Measurements from ENCODE around the gene COL25A1.
"Not testable (repeated sequence)": the region's sequence is repeated elsewhere in the genome, so short reads cannot be mapped to it uniquely, and the experiment has no call there.

The COL25A1 gene

GRCh38 chr4:109003964-109004363 is 298.5 kb downstream of the COL25A1 start:
- DNase-seq: no peak

- no peak for DNase-seq
Measured at GRCh38 chr4:108991551-108992328, 310.7 kb downstream of the COL25A1 start.

- no peak for DNase-seq
Measured at GRCh38 chr4:108988464-108989195, 313.8 kb downstream of the COL25A1 start.

- not testable (repeated sequence) for DNase-seq
Measured at GRCh38 chr4:108984495-108984894, 318.0 kb downstream of the COL25A1 start.

DNA sequence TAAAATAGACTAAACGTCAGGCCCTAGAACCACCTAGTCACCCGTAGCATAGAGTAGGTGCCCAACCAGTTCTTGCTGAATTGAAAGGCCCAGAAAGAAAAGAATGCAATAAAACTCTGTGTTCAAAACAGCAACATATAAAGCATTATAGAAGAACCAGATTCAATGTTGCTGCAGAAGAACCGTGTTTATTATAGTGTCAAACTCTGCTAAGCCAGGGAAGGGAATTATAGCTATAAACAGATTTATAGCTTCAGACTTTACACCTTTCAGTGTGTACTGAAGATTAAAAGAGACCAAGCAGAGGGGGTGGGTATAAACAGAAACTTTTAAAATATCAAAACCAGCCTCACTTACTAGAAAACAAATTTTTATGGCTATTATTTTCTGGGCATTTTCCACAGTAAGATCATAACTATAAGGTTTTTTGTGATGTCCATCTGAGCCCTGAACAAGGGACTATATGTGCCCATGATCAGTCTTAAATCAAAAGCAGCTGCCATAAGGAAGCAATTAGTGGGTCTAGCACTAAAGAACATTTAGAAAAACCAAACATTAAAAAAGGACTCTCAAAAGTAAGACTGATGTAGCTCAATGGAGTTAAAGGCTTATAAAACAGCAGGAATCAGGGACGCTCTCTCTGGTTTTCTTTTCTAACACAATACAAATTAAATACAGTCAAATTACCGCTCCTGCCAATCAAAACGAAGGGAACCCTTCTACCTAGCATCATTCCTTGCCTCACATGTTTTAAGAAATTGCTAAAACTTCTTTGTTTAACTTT is 319.9 kb downstream of the COL25A1 start:
- DNase-seq: no peak

DNA sequence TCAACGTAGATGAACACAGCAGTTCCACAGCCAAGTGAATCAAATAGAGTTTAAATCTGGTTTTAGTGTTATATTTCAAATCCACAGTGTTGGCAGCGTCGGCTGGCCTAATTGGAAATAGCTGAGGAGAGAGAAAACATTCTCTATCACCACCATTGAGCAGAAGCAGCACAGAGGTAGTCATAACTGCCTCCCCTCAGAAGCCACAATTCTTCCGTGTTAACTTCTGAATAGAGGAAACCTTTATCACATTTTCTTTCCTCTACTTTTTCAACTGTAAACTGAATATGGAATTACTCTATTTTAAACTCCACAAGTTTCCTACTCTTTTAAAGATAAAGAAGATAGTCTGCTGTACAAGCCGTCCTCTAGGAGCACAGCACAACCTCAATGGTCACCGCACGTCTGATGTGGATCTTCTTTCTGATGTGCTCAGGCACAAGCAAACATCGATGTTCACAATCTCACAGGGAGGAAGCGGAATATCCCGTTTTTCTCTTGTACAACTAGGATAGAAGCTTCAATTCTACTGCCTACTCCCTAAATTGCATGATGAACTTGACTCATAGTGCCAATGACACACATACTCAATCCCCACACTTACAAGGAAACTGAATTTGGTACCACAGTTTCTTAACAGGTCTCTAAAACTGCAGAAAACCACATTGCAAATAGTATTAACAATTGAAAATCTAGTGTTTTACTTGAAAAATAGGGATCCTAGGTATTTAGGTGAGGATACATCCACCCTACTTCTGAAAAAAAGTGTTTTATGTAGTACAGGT is 321.8 kb downstream of the COL25A1 start:
- DNase-seq: no peak

- DNase-seq: no peak
Measured at GRCh38 chr4:108979759-108980158, 322.7 kb downstream of the COL25A1 start.

GRCh38 chr4:108978066-108978465 is 324.4 kb downstream of the COL25A1 start:
- no peak for DNase-seq

- no peak for DNase-seq
Measured at GRCh38 chr4:108972613-108973283, 329.7 kb downstream of the COL25A1 start.

DNA sequence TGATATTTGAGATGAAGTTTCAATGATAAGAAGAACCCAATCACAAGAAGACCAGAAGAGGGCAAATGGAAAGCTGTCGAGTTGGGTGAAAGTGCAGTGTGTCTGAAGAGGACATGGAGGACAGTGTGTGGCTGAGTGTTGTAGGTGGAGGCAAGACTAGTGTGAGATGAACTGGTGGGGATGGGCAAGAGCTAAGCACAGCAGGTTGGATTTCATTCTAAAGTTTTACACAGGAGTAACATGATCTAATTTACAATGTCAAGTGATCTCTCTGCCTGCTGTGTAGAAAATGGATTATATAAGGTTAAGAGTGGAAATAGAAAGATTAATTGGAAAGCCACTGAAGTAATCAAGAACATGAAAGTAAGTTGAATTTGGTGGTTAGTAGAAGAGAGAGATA is 331.0 kb downstream of the COL25A1 start:
- DNase-seq: peak; percentile 1

DNA sequence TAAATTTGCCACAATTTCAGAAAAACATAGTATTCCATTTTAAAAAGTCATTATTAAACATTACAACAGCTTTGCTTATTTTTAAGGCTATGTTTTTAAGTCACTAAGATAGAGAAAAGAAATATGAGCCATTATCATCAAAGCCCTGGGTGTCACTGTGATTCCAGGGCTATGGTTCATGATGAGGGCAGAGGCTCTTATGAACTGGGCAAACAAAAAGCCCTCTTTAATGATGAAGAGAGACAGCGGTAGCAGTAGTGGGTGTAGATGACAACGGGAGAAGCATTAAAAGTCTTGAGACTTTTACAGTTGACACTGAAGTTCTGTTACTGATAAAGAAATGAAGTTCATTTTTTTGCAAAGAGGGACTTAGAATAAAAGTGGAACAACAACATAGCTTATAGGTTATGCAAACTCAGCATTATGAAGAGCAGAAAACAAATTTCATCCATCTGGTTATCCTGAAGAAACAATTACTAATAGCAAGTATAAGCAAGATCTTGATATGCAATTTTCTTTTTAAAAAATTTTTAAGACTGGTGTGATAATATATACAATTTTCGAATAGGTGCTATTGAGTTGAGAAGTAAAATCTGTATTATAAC is 336.9 kb downstream of the COL25A1 start:
- no peak for DNase-seq

DNA sequence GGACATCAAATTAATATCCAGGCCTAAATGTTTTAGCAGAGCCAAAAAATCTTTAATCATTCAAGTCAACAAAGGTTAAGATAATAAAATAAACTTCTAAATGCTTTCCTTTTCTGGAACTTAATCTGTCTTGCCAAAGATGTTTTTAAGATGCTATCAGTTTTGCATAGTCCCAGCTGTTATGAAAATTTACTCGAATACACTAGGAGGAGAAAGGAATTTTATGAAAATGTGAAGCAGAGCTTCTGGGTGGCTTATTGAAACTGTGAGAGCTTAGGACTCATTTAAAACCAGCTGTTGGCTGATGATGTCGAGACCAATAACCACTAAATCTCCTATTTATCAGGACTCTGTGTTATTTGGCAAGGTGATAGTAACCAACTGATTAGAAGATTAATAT is 337.4 kb downstream of the COL25A1 start:
- DNase-seq: peak; percentile 3

DNA sequence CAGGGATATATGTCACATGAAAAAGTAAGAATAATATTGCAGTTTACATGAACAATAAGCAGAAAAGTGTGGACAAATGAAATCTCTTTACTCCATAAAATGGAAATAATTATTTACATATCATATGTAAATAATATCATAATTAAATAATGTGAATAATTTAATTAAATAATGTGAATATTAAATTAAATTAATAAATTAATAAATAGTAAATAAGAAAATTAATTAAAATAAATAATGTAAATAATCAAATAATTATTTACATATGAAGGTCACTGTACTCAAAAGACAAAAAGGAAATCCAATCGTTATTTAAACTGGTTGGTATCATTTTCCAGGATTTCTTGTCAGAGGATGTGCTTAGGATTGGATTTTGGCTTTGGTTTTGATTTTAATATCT is 338.5 kb downstream of the COL25A1 start:
- no peak for DNase-seq

DNA sequence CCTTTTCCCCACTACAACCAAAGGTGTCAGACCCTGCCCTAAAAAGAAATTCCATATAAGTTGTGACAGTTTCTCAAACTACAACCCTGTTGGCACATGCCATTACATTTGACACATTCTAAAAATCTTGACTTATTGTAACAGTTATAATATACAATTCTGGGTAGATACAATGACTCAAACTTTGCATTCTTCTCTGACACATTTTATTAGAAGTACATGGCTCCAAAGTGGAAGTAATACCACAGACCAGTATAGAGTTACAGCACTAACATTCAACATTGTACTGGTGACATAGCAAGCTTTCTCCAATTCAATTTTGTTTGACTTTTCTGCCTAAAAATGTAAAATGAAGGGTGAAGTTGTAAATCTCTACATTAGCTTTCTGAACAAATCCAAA is 343.0 kb downstream of the COL25A1 start:
- no peak for DNase-seq

DNA sequence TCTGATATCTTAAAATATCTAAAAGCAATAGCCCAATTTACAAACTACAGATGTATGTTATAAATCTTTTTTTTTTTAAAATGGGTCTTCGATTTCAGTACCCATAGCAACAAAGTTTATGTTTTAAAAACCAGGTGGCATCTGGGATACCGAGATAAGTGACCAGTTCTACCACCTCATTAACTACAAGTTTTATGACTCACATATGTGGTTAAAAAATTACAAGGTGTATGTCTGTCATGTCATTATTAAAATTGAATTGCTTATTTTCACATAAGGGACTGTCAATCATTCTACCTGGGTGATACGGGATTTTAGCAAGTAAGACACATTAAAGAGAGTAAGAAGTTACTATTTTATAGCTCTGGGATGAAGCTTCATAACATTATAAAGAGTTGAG is 347.6 kb downstream of the COL25A1 start:
- DNase-seq: no peak

DNA sequence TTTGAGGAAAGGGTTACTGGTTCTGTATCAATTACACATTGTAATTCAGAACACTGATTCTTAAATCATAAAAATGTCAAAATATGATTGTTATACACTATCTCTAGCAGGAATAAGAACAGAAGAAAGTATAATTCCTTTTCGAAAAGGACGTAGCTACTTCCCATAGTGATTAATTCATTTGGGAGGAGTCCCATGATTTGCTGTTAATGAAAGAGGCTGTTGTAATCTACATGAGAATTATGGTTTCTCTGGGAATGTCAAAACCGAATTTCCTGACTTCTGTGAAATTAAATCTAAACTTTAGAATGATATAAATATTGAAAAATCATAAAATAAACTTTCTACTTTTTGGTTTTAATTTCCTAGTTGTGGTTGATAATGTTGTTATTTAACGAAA is 348.5 kb downstream of the COL25A1 start:
- DNase-seq: no peak

DNA sequence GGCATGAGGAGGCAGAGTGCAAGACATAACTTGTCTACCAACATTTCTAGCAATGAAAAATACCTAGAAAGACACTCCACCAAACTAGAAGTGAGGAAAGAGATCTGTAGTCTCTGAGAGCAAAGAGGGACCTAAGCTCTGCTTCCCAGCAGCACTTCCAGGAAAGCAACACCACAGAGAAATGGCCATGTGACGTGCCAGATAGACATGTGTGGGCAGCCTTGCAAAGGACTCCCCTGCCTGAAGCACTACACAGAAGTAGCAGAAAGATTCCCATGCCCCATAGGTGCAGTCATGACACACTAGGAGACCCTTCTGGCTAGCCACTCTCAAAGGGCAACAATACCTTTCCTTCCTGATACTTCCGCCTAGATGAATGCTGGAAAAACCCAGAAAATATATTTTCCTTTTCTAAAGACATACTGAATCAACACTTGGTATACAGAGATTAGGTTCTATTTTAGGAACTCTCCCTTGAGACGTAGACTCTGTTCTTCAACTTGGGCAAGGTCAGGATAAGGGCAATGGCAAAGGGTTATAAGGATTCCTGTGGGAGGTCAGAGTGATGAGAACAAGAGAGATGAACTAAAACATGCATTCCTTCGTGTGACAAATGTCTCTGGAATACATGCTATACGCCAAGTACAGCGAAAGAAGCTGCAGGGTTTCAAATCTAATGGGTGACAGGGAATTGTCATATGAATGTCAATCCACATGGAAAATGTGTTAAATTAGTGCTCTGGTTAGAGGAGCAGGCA is 352.1 kb downstream of the COL25A1 start:
- DNase-seq: no peak

DNA sequence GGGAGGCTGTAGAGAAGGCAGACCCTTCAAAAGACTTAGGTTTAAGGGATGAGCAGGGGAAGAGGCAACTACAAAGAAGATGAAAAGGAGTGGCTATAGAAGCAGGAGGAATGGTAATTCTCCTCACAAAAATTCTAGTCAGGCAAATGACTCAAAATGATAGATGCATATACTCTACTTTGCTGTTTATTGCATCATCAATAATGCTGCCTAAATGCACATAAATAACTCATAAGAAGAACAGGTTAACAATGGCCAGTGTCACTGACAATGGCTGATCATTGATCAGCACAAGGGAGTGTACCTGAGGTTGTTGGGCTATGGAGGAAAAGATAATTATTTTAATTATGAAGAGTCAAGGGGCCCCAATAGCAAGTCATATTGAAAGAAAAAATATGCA is 354.9 kb downstream of the COL25A1 start:
- no peak for DNase-seq

GRCh38 chr4:108946237-108946636 is 356.2 kb downstream of the COL25A1 start:
- no peak for DNase-seq

DNA sequence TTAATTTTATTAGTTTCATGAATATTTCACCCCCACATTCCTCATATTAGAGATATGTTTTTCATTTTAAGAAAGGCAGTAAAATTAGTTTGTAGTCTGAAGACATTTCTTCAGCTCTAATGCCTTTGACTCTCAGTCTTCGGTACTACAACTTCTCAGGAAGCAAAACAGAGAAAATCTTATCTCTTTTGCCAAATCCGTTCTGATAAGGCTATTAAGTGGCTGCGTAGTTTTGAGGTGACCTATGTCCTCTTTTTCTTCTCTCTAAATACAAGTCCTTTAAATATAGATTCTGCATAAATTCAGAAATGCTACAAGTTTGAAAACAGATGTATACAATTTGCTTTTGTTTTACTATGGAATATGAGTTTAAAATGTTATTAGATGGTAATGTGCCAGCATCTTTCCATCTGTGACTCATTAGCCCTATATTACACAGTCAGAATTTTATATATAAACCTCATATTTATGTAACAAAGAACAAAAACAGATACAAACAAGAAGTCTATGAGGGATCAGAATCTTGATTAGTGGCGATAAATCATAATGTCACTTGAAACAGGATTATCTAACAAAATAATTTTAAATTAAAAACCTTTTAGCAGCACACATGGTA is 358.4 kb downstream of the COL25A1 start:
- DNase-seq: no peak

- no peak for DNase-seq
Measured at GRCh38 chr4:108943371-108943770, 359.1 kb downstream of the COL25A1 start.

Data from NCI-H82 (cell line).